ENCODE data around the gene LSP1. TPM values are rescaled to one million over a fixed set of nuclear protein-coding genes. Genes with fewer than 3 reads are reported as not detected.

Gene LSP1
- total RNA-seq, 1 donor from 2014 or later, result not detected

GRCh38 chr11:1916132-1916985, 63.5 kb downstream of the LSP1 start:
- H3K36me3 Mint-ChIP-seq (ENCODE audit: low read depth, unreplicated experiment), result peaks cover 12% of the 10 kb centered on the region

GRCh38 chr11:1916986-1917522, 64.2 kb downstream of the LSP1 start:
- no peak for DNase-seq (ENCODE audit: low spot score)
- H3K4me1 Mint-ChIP-seq (ENCODE audit: unreplicated experiment), result peaks cover 3% of the 10 kb centered on the region
- no peak overlapping the region for H3K27ac Mint-ChIP-seq (ENCODE audit: unreplicated experiment)
- H3K9me3 Mint-ChIP-seq (ENCODE audit: unreplicated experiment), result no peaks in the 10 kb centered on the region
- peaks cover 11% of the 10 kb centered on the region for H3K27me3 Mint-ChIP-seq (ENCODE audit: unreplicated experiment)
- peaks cover 12% of the 10 kb centered on the region for H3K36me3 Mint-ChIP-seq (ENCODE audit: low read depth, unreplicated experiment)
- no peak for TF ChIP-seq CTCF (IDR thresholded peaks at IDR 0.05; ENCODE audit: unreplicated experiment)
- no peak overlapping the region for H3K4me3 Mint-ChIP-seq (ENCODE audit: unreplicated experiment)

More at GRCh38 chr11:1916132-1916985, 63.5 kb downstream of the LSP1 start:
- no peak overlapping the region for H3K27ac Mint-ChIP-seq (ENCODE audit: unreplicated experiment)
- no peak overlapping the region for H3K4me3 Mint-ChIP-seq (ENCODE audit: unreplicated experiment)
- DNase-seq (ENCODE audit: low spot score), result no peak
- H3K27me3 Mint-ChIP-seq (ENCODE audit: unreplicated experiment), result peaks cover 9% of the 10 kb centered on the region
- no peaks in the 10 kb centered on the region for H3K9me3 Mint-ChIP-seq (ENCODE audit: unreplicated experiment)
- H3K4me1 Mint-ChIP-seq (ENCODE audit: unreplicated experiment), result peaks cover 3% of the 10 kb centered on the region
- no peak for TF ChIP-seq CTCF (IDR thresholded peaks at IDR 0.05; ENCODE audit: unreplicated experiment)

- peak; percentile 75 for TF ChIP-seq CTCF (IDR thresholded peaks at IDR 0.05; ENCODE audit: unreplicated experiment)
- H3K27ac Mint-ChIP-seq (ENCODE audit: unreplicated experiment), result no peak overlapping the region
- H3K4me3 Mint-ChIP-seq (ENCODE audit: unreplicated experiment), result no peak overlapping the region
- peaks cover 3% of the 10 kb centered on the region for H3K4me1 Mint-ChIP-seq (ENCODE audit: unreplicated experiment)
- no peak for DNase-seq (ENCODE audit: low spot score)
- peaks cover 13% of the 10 kb centered on the region for H3K27me3 Mint-ChIP-seq (ENCODE audit: unreplicated experiment)
- H3K36me3 Mint-ChIP-seq (ENCODE audit: low read depth, unreplicated experiment), result peaks cover 12% of the 10 kb centered on the region
- no peaks in the 10 kb centered on the region for H3K9me3 Mint-ChIP-seq (ENCODE audit: unreplicated experiment)
Observed at GRCh38 chr11:1917523-1918435, 64.9 kb downstream of the LSP1 start.

- Mint-ChIP-seq H3K27ac (ENCODE audit: unreplicated experiment) (no peak overlapping the region), H3K9me3 (ENCODE audit: unreplicated experiment) (no peaks in the 10 kb centered on the region), H3K36me3 (ENCODE audit: low read depth, unreplicated experiment) (peaks cover 12% of the 10 kb centered on the region), H3K4me1 (ENCODE audit: unreplicated experiment) (peaks cover 3% of the 10 kb centered on the region), H3K4me3 (ENCODE audit: unreplicated experiment) (no peak overlapping the region), H3K27me3 (ENCODE audit: unreplicated experiment) (peaks cover 16% of the 10 kb centered on the region)
- no peak for DNase-seq (ENCODE audit: low spot score)
- no peak for TF ChIP-seq CTCF (IDR thresholded peaks at IDR 0.05; ENCODE audit: unreplicated experiment)
Observed at GRCh38 chr11:1918436-1919315, 65.8 kb downstream of the LSP1 start.
